HG02970 (cell line): Measurements from ENCODE around the gene AKAP13.

Source experiments
- ATAC-seq: cut with Tn5 transposase; IDR thresholded peaks from one replicate; pipeline ENCODE4 v1.9.1; 2021; ENCODE audit warnings: mild to moderate bottlenecking, moderate library complexity, moderate number of reproducible peaks; ENCODE audit not compliant: unreplicated experiment, low FRiP score

AKAP13 gene

GRCh38 chr15:85493260-85493659 lies 112.9 kb downstream of the AKAP13 start:
- no peak for ATAC-seq

- ATAC-seq, result no peak
Observed at GRCh38 chr15:85494048-85494777, 113.8 kb downstream of the AKAP13 start.

- no peak for ATAC-seq
Observed at GRCh38 chr15:85495096-85495495, 114.7 kb downstream of the AKAP13 start.

GRCh38 chr15:85495544-85495943 lies 115.1 kb downstream of the AKAP13 start:
- ATAC-seq, result no peak

- no peak for ATAC-seq
Observed at GRCh38 chr15:85496151-85496550, 115.7 kb downstream of the AKAP13 start.

- no peak for ATAC-seq
Observed at GRCh38 chr15:85496551-85497171, 116.3 kb downstream of the AKAP13 start.

- no peak for ATAC-seq
Observed at GRCh38 chr15:85497172-85497569, 116.8 kb downstream of the AKAP13 start.

GRCh38 chr15:85498471-85498870 lies 118.1 kb downstream of the AKAP13 start:
- no peak for ATAC-seq

GRCh38 chr15:85499371-85499887 lies 119.0 kb downstream of the AKAP13 start:
- no peak for ATAC-seq

- ATAC-seq, result no peak
Observed at GRCh38 chr15:85500060-85500708, 119.8 kb downstream of the AKAP13 start.

- ATAC-seq, result no peak
Observed at GRCh38 chr15:85500729-85501128, 120.3 kb downstream of the AKAP13 start.

GRCh38 chr15:85501574-85501973 lies 121.2 kb downstream of the AKAP13 start:
- no peak for ATAC-seq

GRCh38 chr15:85503151-85503799 lies 122.9 kb downstream of the AKAP13 start:
- ATAC-seq, result no peak

GRCh38 chr15:85504749-85505676 lies 124.6 kb downstream of the AKAP13 start:
- no peak for ATAC-seq

GRCh38 chr15:85507114-85507513 lies 126.7 kb downstream of the AKAP13 start:
- no peak for ATAC-seq

GRCh38 chr15:85509973-85510372 lies 129.6 kb downstream of the AKAP13 start:
- ATAC-seq, result no peak

GRCh38 chr15:85514413-85514812 lies 134.0 kb downstream of the AKAP13 start:
- ATAC-seq, result no peak

GRCh38 chr15:85515212-85515611 lies 134.8 kb downstream of the AKAP13 start:
- ATAC-seq, result no peak

- no peak for ATAC-seq
Observed at GRCh38 chr15:85517086-85517485, 136.7 kb downstream of the AKAP13 start.
